Skin epidermis (tissue), 12 donors: ENCODE results near the gene TRMT61A.
"Not testable (repeated sequence)": the region's sequence is repeated elsewhere in the genome, so short reads cannot be mapped to it uniquely, and the experiment has no call there.

ENCODE experiments used
- H3K27ac ChIP-seq, 21 experiments: fragments of 200-600 bp; sonication (generic) in 11 of 21; one replicate each; pipeline ENCODE4 v1.5.0; 2020; ENCODE audit warnings: mild to moderate bottlenecking in 3 of 21, inconsistent platforms in 2 of 21, moderate library complexity in 2 of 21
- H3K4me3 ChIP-seq, 7 experiments: fragments of 200-600 bp; sonication (generic) in 2 of 7; one replicate each; pipeline ENCODE4 v1.5.0; 2020; ENCODE audit warnings: inconsistent platforms in 2 of 7, mild to moderate bottlenecking in 2 of 7, moderate library complexity in 1 of 7

Gene TRMT61A

GRCh38 chr14:103507751-103508150 is 21.2 kb upstream of the TRMT61A start:
- Histone ChIP-seq H3K27ac (no peak overlapping the region), H3K4me3 (no peak overlapping the region)

- no peak overlapping the region for H3K4me3 ChIP-seq
- H3K27ac ChIP-seq: no peak overlapping the region
Measured at GRCh38 chr14:103508521-103509329, 20.3 kb upstream of the TRMT61A start.

GRCh38 chr14:103509864-103510723 is 18.9 kb upstream of the TRMT61A start:
- H3K4me3 ChIP-seq: no peak overlapping the region
- H3K27ac ChIP-seq: no peak overlapping the region

- no peak overlapping the region for H3K4me3 ChIP-seq
- H3K27ac ChIP-seq: no peak overlapping the region
Measured at GRCh38 chr14:103510724-103511693, 18.0 kb upstream of the TRMT61A start.

GRCh38 chr14:103512180-103512579 is 16.8 kb upstream of the TRMT61A start:
- peak overlapping the region in 20 of 21 experiments; percentile 35 to 84 (median 69) for H3K27ac ChIP-seq
- not testable (repeated sequence) for H3K4me3 ChIP-seq

GRCh38 chr14:103512701-103513611 is 16.0 kb upstream of the TRMT61A start:
- peak overlapping the region in 20 of 21 experiments; percentile 37 to 84 (median 69) for H3K27ac ChIP-seq
- H3K4me3 ChIP-seq: no peak overlapping the region

GRCh38 chr14:103514596-103515421 is 14.2 kb upstream of the TRMT61A start:
- Histone ChIP-seq H3K27ac (peak overlapping the region in 3 of 21 experiments; percentile 2 to 18 (median 17)), H3K4me3 (no peak overlapping the region)

GRCh38 chr14:103516426-103517173 is 12.4 kb upstream of the TRMT61A start:
- Histone ChIP-seq H3K4me3 (no peak overlapping the region), H3K27ac (peak overlapping the region in 1 of 21 experiments; percentile 35)

GRCh38 chr14:103517174-103517566 is 11.8 kb upstream of the TRMT61A start:
- peak overlapping the region in 2 of 21 experiments; percentile 25 to 35 for H3K27ac ChIP-seq
- H3K4me3 ChIP-seq: no peak overlapping the region

- peak overlapping the region in 7 of 21 experiments; percentile 13 to 58 (median 42) for H3K27ac ChIP-seq
- no peak overlapping the region for H3K4me3 ChIP-seq
Measured at GRCh38 chr14:103517721-103518421, 11.1 kb upstream of the TRMT61A start.

GRCh38 chr14:103518422-103519042 is 10.5 kb upstream of the TRMT61A start:
- Histone ChIP-seq H3K27ac (peak overlapping the region in 7 of 21 experiments; percentile 13 to 58 (median 42)), H3K4me3 (no peak overlapping the region)

GRCh38 chr14:103519043-103519836 is 9.8 kb upstream of the TRMT61A start:
- Histone ChIP-seq H3K27ac (peak overlapping the region in 2 of 21 experiments; percentile 17 to 84), H3K4me3 (no peak overlapping the region)

GRCh38 chr14:103519837-103520212 is 9.2 kb upstream of the TRMT61A start:
- Histone ChIP-seq H3K27ac (peak overlapping the region in 4 of 21 experiments; percentile 4 to 84 (median 46)), H3K4me3 (no peak overlapping the region)

- H3K4me3 ChIP-seq: peak overlapping the region in 4 of 7 experiments; percentile 37 to 65 (median 50)
- peak overlapping the region in 8 of 21 experiments; percentile 4 to 84 (median 66) for H3K27ac ChIP-seq
Measured at GRCh38 chr14:103520269-103520656, 8.7 kb upstream of the TRMT61A start.
